A673 (cell line): ENCODE measurements around the gene GAK.

ENCODE experiments used
- EZH2 ChIP-seq: fragments of 200-600 bp; sonication (generic); IDR thresholded peaks from 2 replicates; pipeline ENCODE4 v1.6.1; 2017; ENCODE audit warnings: borderline replicate concordance, low read depth, mild to moderate bottlenecking, mixed read lengths, antibody characterized with exemption, low read length; ENCODE audit not compliant: poor library complexity, severe bottlenecking
- TF ChIP-seq, protein P1 (sequence below): fragments of 300-800, 200-600 bp; sonication (generic); conservative IDR thresholded peaks from 2 replicates; pipeline ENCODE4 v1.5.1; 2017; ENCODE audit warnings: low read depth, mild to moderate bottlenecking, antibody characterized with exemption, low read length, moderate library complexity, mixed read lengths

DNA sequence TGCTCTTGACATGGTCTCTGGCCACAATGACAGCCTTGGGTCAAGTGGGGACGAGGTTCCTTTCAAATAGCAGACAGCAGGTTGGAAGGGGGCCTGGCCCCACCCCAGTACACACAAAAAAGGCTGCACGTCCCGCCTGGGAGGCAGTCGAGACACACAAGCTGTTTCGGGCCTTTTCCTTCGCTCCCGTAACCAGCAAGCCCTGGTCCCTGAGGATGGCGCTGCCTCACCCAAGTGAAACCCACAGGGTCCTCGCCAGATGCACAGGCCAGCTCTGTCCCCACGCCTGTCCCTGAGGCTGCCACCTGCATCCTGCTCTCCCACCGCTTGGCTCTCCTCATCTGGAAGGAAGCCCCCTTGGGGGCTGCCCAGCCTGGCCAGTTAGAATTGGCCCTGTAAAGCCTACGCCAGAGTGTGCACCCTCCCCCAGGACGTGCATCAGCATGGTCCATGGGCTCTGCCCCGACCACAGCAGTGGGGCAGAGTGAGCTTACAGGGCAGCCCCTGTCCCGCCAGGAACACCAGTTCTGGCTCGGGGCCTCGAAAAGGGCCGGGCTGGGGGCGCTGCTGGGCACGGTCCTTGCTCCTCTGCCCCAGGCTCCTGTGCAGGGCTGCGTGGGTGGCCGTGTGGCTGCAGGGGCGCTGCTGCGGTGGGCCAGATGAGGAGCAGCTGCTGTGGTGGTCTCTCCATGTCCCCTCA is 108.2 kb downstream of the GAK start:
- TF ChIP-seq, protein P1, sequence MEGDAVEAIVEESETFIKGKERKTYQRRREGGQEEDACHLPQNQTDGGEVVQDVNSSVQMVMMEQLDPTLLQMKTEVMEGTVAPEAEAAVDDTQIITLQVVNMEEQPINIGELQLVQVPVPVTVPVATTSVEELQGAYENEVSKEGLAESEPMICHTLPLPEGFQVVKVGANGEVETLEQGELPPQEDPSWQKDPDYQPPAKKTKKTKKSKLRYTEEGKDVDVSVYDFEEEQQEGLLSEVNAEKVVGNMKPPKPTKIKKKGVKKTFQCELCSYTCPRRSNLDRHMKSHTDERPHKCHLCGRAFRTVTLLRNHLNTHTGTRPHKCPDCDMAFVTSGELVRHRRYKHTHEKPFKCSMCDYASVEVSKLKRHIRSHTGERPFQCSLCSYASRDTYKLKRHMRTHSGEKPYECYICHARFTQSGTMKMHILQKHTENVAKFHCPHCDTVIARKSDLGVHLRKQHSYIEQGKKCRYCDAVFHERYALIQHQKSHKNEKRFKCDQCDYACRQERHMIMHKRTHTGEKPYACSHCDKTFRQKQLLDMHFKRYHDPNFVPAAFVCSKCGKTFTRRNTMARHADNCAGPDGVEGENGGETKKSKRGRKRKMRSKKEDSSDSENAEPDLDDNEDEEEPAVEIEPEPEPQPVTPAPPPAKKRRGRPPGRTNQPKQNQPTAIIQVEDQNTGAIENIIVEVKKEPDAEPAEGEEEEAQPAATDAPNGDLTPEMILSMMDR: no peak
- no peak for TF ChIP-seq EZH2
